IPS-18a (cell line): ENCODE data around the gene PNPLA2.

Experiments used
- H3K27ac ChIP-seq: one replicate; pipeline ENCODE4 v1.5.1; 2013; ENCODE audit warnings: low read length
- H3K27me3 ChIP-seq: one replicate; pipeline ENCODE4 v1.6.1; 2013; ENCODE audit warnings: mild to moderate bottlenecking, low read length; ENCODE audit not compliant: control insufficient read depth, insufficient read depth
- H3K36me3 ChIP-seq: one replicate; pipeline ENCODE4 v1.6.1; 2013; ENCODE audit warnings: low read depth, low read length; ENCODE audit not compliant: control insufficient read depth
- H3K4me1 ChIP-seq: one replicate; pipeline ENCODE4 v1.6.1; 2013; ENCODE audit warnings: low read depth, low read length; ENCODE audit not compliant: control insufficient read depth
- H3K4me3 ChIP-seq: one replicate; pipeline ENCODE4 v1.5.1; 2013; ENCODE audit warnings: low read length
- H3K9ac ChIP-seq: one replicate; pipeline ENCODE4 v1.6.1; 2013; ENCODE audit warnings: mild to moderate bottlenecking, low read length, moderate library complexity
- H3K9me3 ChIP-seq: one replicate; pipeline ENCODE4 v1.6.1; 2013; ENCODE audit warnings: low read depth, low read length; ENCODE audit not compliant: control insufficient read depth

Gene PNPLA2

DNA sequence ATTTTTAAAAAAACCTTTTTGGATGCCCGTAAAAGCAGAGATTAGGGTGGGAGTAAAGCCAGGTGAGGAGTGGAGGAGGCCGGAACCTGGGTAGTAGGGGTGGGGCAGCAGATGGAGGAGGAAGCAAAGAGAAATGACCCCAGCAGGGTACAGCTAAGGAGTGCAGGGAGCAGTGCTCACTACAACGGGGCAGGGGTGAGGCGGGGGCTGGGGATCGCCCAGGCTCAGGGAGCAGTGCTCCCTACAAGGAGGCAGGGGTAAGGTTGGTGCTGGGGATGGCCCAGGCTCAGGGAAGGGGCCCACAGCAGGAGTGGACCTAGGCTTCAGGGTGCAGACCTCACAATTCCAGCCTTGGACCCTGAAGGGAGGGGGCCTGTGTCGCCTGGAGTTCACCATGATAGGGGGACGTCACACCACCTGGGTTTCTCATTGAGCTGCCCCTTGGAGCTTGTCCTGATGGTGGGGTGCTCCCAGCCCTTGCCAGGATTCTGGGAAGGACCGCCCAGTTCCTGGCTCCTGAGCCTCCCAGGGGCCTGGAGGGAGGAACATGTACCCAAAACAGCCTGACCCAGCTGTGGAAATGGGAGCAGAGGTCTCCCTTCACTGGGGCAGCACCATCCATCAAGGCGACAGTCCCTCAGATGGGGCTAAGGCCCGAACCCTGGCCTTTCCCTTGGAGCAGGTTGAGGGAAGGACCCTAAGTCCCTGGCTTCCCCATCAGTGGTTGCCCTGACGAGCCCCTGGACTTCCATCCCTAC is 2.9 kb upstream of the PNPLA2 start:
- H3K9ac ChIP-seq = no peak overlapping the region
- peaks cover 5% of the 10 kb centered on the region for H3K27me3 ChIP-seq
- H3K27ac ChIP-seq = no peak overlapping the region
- H3K4me3 ChIP-seq = no peak overlapping the region
- H3K36me3 ChIP-seq = peaks cover 27% of the 10 kb centered on the region
- peaks cover 8% of the 10 kb centered on the region for H3K4me1 ChIP-seq
- no peaks in the 10 kb centered on the region for H3K9me3 ChIP-seq

DNA sequence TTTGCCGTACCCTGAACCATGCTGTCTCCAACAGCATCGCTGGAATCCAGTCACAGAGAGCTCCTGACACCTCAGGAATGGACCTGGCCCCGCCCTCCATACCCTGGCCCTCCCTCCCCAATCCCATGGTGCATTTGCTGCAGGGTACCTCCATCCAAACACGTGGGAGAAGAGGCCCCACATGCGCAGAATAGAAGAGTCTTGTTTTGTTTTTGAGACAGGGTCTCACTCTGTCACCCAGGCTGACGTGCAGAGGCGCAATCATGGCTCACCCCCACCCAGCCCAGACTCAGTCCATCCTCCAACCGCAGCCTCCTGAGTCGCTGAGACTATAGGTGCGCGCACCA is 2.3 kb upstream of the PNPLA2 start:
- peaks cover 23% of the 10 kb centered on the region for H3K36me3 ChIP-seq
- H3K9me3 ChIP-seq = no peaks in the 10 kb centered on the region
- peaks cover 5% of the 10 kb centered on the region for H3K27me3 ChIP-seq
- peaks cover 8% of the 10 kb centered on the region for H3K4me1 ChIP-seq
- H3K9ac ChIP-seq = no peak overlapping the region
- no peak overlapping the region for H3K27ac ChIP-seq
- H3K4me3 ChIP-seq = no peak overlapping the region

- Histone ChIP-seq H3K27ac (no peak overlapping the region), H3K4me1 (peaks cover 8% of the 10 kb centered on the region), H3K4me3 (peak overlapping the region; percentile 62), H3K36me3 (no peaks in the 10 kb centered on the region), H3K9me3 (no peaks in the 10 kb centered on the region), H3K9ac (peak overlapping the region; percentile 39), H3K27me3 (peaks cover 5% of the 10 kb centered on the region)
Observed at GRCh38 chr11:819129-819931, 616 bp downstream of the PNPLA2 start.

DNA sequence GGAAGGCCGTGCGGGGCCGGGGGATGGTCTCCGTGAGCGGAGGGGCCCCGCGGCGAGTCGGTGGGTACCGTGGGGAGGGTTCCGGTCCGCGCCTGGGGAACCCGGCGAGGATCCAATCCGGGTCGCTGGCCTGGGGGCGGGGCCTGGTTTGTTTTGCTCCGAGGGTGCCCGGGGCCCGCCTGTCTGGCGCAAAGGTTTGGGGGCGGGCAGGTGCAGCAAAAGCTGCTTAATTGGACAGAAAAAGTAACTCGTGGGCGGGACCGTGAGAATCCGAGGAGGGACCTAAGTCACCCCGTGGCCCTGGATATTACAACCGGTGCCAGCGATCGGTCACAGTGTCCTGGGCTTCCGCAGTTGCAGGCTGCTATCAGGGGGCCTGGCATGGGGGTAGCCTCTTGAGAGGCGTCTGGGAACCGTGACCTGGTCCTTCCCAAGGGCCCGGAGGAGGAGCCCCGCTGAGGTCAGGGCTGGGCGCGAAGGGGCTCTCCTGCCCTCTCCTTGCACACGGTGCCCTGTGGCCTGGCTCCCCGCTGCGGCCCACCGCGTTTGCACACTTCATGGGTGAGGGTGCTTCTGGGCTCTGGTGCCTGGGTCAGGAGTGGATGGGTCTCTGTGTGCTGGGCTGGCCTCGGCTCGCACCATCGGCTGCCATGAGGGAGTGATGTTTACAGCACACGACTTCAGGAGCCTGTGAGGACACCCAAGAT is 1.4 kb downstream of the PNPLA2 start:
- Histone ChIP-seq H3K9ac (peak overlapping the region; percentile 39), H3K27me3 (peaks cover 6% of the 10 kb centered on the region), H3K27ac (no peak overlapping the region), H3K4me3 (peak overlapping the region; percentile 62), H3K36me3 (no peaks in the 10 kb centered on the region), H3K9me3 (no peaks in the 10 kb centered on the region), H3K4me1 (peaks cover 8% of the 10 kb centered on the region)

DNA sequence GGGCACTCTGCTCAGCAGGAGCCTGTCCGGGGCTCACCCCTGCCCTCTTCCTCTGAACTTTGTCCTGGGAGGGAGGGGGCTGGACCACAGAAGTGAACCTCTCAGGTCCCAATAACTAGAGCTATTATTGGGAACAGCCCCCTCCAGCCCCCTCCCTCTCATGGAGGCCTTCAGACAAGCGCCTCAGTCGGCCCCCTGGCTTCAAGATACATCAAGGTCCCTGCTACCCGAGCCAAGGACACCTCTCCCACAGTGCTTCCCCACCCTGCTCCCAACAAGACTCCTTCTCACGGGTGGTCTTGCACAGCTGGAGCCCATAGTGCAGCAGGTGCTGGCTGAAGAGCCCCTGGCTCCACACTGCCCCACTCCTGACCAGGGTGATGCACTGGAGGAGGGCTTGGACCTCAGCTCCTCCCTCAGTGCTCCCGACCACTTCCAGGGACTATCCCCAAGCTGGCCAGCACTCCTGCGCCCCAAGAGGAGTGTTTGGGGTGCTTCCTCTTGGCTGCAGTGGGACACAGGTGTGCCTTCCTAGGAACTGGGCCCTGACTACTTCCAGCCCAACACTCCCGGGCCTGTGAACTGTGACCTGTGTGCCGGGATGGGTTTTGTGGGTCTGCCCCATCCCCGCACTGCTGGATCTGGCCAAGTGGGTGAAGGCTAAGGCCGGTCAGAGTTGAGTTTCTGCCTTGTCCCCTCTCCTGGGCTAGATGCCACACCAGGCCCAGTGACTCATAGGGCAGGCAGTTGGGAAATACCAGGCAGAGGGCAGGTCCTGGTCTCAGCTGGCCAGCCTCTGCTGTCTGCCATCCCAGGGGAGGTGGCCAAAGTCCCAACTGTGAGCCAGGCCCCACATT is 2.2 kb downstream of the PNPLA2 start:
- H3K27ac ChIP-seq = no peak overlapping the region
- peak overlapping the region; percentile 62 for H3K4me3 ChIP-seq
- no peaks in the 10 kb centered on the region for H3K9me3 ChIP-seq
- peaks cover 8% of the 10 kb centered on the region for H3K4me1 ChIP-seq
- peaks cover 14% of the 10 kb centered on the region for H3K27me3 ChIP-seq
- peak overlapping the region; percentile 39 for H3K9ac ChIP-seq
- H3K36me3 ChIP-seq = no peaks in the 10 kb centered on the region

DNA sequence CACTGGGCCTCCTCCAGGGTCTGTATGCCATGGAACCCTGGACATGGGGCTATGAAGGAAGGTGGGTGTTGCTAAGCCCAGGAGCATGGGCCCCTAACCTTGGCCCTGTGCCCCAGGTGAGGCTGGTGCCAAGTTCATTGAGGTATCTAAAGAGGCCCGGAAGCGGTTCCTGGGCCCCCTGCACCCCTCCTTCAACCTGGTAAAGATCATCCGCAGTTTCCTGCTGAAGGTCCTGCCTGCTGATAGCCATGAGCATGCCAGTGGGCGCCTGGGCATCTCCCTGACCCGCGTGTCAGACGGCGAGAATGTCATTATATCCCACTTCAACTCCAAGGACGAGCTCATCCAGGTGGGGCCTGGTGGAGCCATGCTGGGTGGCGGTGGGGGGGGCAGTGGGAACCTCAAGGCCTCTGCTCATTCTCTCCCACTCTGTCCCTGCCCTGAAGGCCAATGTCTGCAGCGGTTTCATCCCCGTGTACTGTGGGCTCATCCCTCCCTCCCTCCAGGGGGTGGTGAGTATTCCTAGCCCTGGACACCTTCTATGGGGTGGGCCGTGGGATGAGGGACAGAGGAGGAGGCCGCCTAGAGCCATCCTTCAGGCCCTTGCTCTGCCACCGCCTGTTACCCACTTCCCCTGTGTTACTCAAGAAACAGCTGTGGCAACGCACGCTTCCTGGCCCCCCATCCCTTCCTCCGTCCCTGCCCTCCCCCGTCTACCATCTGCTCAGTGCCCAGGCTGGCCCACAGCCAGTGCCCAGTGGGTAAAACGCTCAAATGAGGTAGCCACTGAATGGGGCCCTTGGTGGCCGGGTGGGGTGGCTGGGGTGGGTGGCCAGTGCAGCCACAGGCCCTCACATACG is 3.0 kb downstream of the PNPLA2 start:
- Histone ChIP-seq H3K9ac (no peak overlapping the region), H3K27me3 (peaks cover 23% of the 10 kb centered on the region), H3K27ac (no peak overlapping the region), H3K36me3 (no peaks in the 10 kb centered on the region), H3K4me3 (no peak overlapping the region), H3K4me1 (peaks cover 8% of the 10 kb centered on the region), H3K9me3 (no peaks in the 10 kb centered on the region)

DNA sequence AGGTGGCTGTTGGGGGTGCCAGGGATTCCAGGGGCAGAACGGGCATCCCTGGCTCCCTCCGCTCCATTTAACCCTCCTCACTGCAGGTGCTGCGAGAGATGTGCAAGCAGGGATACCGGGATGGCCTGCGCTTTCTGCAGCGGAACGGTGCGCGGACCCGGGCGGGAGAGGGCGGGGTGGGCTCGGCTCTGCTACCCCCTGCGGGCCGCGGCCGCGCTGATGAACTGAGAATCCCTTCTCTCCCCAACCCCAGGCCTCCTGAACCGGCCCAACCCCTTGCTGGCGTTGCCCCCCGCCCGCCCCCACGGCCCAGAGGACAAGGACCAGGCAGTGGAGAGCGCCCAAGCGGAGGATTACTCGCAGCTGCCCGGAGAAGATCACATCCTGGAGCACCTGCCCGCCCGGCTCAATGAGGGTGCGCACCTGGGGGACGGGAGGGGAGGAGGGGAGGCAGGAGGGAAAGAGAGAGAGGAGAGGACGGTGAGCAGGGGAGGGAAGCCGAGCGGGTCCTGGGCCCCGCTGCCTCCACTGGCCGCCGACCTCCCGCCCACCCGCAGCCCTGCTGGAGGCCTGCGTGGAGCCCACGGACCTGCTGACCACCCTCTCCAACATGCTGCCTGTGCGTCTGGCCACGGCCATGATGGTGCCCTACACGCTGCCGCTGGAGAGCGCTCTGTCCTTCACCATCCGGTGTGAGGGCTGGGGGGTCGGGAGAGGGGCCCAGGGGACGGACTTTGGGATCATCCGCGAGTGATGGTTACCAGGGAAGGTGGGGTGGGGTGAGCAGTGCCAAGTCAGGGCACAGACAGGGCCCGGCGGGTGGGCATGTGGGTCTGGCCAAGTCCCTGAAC is 5.0 kb downstream of the PNPLA2 start:
- Histone ChIP-seq H3K36me3 (no peaks in the 10 kb centered on the region), H3K9ac (no peak overlapping the region), H3K27ac (no peak overlapping the region), H3K4me3 (no peak overlapping the region), H3K27me3 (peaks cover 42% of the 10 kb centered on the region), H3K4me1 (peaks cover 14% of the 10 kb centered on the region), H3K9me3 (no peaks in the 10 kb centered on the region)

GRCh38 chr11:824292-824880 is 5.7 kb downstream of the PNPLA2 start:
- no peaks in the 10 kb centered on the region for H3K36me3 ChIP-seq
- H3K9me3 ChIP-seq = no peaks in the 10 kb centered on the region
- H3K4me1 ChIP-seq = peaks cover 17% of the 10 kb centered on the region
- H3K27ac ChIP-seq = no peak overlapping the region
- peaks cover 49% of the 10 kb centered on the region for H3K27me3 ChIP-seq
- no peak overlapping the region for H3K9ac ChIP-seq
- H3K4me3 ChIP-seq = no peak overlapping the region

GRCh38 chr11:824942-825341 is 6.2 kb downstream of the PNPLA2 start:
- Histone ChIP-seq H3K9ac (no peak overlapping the region), H3K27ac (no peak overlapping the region), H3K4me3 (no peak overlapping the region), H3K27me3 (peaks cover 55% of the 10 kb centered on the region), H3K9me3 (no peaks in the 10 kb centered on the region), H3K4me1 (peaks cover 22% of the 10 kb centered on the region), H3K36me3 (no peaks in the 10 kb centered on the region)
